Glutamatergic neuron (in vitro differentiated cells): ENCODE measurements around the gene MAPK1. TPM values are rescaled to one million over a fixed set of nuclear protein-coding genes. Genes with fewer than 3 reads are reported as not detected.
"Not testable (repeated sequence)": the region's sequence is repeated elsewhere in the genome, so short reads cannot be mapped to it uniquely, and the experiment has no call there.

ENCODE experiments used
- DNase-seq: peaks from one replicate; pipeline ENCODE4 v3.0.0; 2022
- H3K27ac Mint-ChIP-seq: one replicate; pipeline ENCODE4 v1.8.0; 2020; ENCODE audit warnings: mild to moderate bottlenecking, mixed read lengths, inconsistent platforms; ENCODE audit not compliant: unreplicated experiment
- H3K27me3 Mint-ChIP-seq: one replicate; pipeline ENCODE4 v1.8.0; 2020; ENCODE audit warnings: mild to moderate bottlenecking, moderate library complexity, mixed read lengths, inconsistent platforms; ENCODE audit not compliant: unreplicated experiment
- H3K36me3 Mint-ChIP-seq: one replicate; pipeline ENCODE4 v1.8.0; 2020; ENCODE audit warnings: mild to moderate bottlenecking, mixed read lengths, inconsistent platforms; ENCODE audit not compliant: unreplicated experiment
- H3K4me1 Mint-ChIP-seq: one replicate; pipeline ENCODE4 v1.8.0; 2020; ENCODE audit warnings: mild to moderate bottlenecking, low read depth, mixed read lengths, inconsistent platforms; ENCODE audit not compliant: unreplicated experiment
- H3K4me3 Mint-ChIP-seq: one replicate; pipeline ENCODE4 v1.8.0; 2020; ENCODE audit warnings: mild to moderate bottlenecking, mixed read lengths, inconsistent platforms; ENCODE audit not compliant: unreplicated experiment
- H3K9me3 Mint-ChIP-seq: one replicate; pipeline ENCODE4 v1.8.0; 2020; ENCODE audit warnings: mild to moderate bottlenecking, moderate library complexity, mixed read lengths, inconsistent platforms; ENCODE audit not compliant: unreplicated experiment
- total RNA-seq: library from RNA; stranded (reverse); fragmentation: NEBNext Ultra II Directional; extraction: Animal tissue kit (Norgen Biotek cat#: 25700); gene quantifications from one replicate; pipeline ENCODE4 v1.2.1, GENCODE V29; 2021; ENCODE audit not compliant: unreplicated experiment
- TF ChIP-seq, protein P1 (sequence below): fragments of 200-600 bp; sonication (generic); IDR thresholded peaks from one replicate; pipeline ENCODE4 v1.5.0; 2021; ENCODE audit not compliant: partially characterized antibody, unreplicated experiment

MAPK1 gene
- total RNA-seq, 1 donor from 2014 or later, result 148 TPM

DNA sequence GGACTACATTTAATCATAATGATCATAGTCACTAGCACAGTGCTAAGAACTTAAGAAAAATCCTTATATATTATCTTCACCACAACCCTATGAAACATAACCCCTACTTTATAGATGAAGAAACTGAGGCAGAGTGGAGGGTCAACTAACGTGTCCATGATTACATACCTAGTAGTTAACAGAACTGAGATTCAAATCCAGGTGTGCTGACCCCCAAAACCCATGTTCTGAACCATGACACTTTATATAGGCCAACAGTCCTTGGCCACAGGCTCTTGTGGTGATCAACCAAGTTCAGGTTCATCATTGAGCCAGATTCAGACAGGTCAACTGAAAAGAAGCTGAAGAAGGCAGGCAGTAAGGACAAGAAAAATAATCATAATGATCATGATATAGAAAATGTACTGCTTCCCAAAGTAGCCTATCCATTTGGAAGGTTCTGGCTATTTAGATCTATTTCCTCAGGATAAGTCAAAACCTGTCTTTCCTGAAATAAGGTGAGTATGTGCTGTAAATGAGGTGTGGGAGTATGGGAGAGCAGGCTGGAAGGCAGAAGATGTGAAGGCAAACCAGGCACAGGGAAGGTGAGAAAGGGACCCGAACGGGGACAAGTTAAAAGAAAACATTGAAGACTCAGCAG is 39.7 kb downstream of the MAPK1 start:
- H3K4me3 Mint-ChIP-seq, result no peak overlapping the region
- H3K27me3 Mint-ChIP-seq, result peaks cover 1% of the 10 kb centered on the region
- H3K27ac Mint-ChIP-seq, result no peak overlapping the region
- H3K9me3 Mint-ChIP-seq, result no peaks in the 10 kb centered on the region
- H3K4me1 Mint-ChIP-seq, result peaks cover 9% of the 10 kb centered on the region
- H3K36me3 Mint-ChIP-seq, result no peaks in the 10 kb centered on the region
- DNase-seq, result no peak
- TF ChIP-seq, protein P1, sequence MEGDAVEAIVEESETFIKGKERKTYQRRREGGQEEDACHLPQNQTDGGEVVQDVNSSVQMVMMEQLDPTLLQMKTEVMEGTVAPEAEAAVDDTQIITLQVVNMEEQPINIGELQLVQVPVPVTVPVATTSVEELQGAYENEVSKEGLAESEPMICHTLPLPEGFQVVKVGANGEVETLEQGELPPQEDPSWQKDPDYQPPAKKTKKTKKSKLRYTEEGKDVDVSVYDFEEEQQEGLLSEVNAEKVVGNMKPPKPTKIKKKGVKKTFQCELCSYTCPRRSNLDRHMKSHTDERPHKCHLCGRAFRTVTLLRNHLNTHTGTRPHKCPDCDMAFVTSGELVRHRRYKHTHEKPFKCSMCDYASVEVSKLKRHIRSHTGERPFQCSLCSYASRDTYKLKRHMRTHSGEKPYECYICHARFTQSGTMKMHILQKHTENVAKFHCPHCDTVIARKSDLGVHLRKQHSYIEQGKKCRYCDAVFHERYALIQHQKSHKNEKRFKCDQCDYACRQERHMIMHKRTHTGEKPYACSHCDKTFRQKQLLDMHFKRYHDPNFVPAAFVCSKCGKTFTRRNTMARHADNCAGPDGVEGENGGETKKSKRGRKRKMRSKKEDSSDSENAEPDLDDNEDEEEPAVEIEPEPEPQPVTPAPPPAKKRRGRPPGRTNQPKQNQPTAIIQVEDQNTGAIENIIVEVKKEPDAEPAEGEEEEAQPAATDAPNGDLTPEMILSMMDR, result no peak

DNA sequence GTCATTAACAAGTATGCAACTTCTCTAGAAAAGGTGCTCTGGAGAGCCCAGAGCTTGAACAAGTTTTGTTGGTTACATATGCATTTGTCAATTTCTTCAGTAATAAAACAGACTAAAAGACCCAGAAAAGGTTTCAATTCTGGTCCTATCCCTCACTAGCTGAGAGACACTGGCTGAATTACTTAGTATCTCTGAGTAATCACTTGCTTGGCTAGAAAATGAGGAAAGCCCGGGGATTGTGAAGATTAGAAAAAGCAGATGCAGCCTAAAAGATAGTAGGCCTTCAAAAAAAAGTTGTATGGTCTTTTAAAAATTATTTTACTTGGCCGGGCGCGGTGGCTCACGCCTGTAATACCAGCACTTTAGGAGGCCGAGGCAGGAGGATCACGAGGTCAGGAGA is 41.2 kb downstream of the MAPK1 start:
- Mint-ChIP-seq H3K27me3 (peaks cover 1% of the 10 kb centered on the region), H3K4me3 (no peak overlapping the region), H3K27ac (no peak overlapping the region), H3K36me3 (no peaks in the 10 kb centered on the region), H3K4me1 (peaks cover 4% of the 10 kb centered on the region), H3K9me3 (no peaks in the 10 kb centered on the region)
- DNase-seq, result no peak
- TF ChIP-seq, protein P1, result no peak

DNA sequence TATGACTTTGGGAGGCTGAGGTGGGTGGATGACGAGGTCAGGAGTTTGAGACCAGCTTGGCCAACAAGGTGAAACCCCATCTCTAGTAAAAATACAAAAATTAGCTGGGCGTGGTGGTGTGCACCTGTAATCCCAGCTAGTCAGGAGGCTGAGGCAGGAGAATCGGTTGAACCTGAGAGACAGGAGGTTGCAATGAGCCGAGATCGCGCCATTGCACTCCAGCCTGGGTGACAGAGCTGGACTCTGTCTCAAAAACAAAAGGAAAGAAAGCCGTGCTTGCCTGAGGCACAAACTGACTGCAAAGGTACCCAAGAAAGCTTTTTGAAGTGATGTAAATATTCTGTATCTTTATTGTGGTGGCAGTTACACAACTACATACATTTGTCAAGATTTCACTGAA is 42.5 kb downstream of the MAPK1 start:
- not testable (repeated sequence) for H3K4me1 Mint-ChIP-seq, H3K36me3 Mint-ChIP-seq, H3K4me3 Mint-ChIP-seq, H3K27me3 Mint-ChIP-seq, DNase-seq, H3K9me3 Mint-ChIP-seq, H3K27ac Mint-ChIP-seq

DNA sequence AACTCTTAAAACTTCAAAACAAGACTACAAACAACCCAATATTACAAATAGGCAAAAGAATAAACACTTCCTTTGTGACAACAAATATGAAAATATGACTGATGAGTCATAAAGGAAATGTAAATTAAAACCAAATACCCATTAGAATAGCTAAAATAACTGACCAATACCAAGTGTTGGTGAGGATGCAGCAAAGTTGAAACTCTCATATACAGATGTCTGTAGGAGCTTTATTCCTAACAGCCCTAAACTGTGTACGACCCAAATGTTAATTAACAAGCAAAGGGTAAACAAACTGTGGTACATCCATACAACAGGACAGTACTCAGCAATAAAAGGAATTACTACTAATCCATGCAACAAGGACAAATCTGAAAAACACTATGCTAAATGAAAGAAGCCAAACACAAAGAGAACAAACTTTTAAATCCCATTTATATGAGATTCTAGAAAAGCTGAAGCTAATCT is 43.0 kb downstream of the MAPK1 start:
- H3K4me3 Mint-ChIP-seq, result no peak overlapping the region

DNA sequence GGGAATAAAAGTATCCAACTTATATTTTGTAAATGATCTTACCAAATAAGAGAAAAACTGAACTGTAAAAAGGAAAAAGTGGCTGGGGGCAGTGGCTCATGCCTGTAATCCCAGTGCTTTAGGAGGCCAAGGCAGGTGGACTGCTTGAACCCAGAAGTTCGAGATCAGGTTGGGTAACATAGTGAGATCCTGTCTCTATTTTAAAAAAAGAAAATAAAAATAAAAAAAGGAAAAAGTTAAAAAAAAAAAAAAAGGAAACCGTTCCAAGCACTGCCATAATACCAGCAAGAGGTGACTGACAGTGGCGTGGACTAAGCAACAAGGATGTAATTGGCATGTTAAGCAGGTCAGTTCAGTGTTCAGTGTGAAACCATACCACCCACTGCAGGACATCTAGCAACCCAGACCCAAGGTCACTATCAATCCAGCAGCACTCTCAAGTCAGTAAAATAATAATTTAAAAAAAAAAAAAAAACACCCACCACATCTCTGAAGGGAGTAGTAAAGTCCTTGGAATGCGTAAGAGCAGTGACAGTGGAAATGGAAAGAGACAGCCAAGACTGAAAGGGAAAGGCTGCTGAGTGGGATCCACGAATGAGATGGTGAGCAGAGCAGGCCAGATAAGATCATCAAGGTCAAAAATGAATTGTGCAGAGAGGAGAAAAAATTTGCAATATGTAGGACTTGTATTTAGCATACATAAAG is 43.6 kb downstream of the MAPK1 start:
- Mint-ChIP-seq H3K9me3 (no peaks in the 10 kb centered on the region), H3K4me1 (peaks cover 9% of the 10 kb centered on the region), H3K4me3 (no peak overlapping the region), H3K27me3 (peaks cover 2% of the 10 kb centered on the region), H3K27ac (no peak overlapping the region), H3K36me3 (no peaks in the 10 kb centered on the region)
- TF ChIP-seq, protein P1, result no peak
- no peak for DNase-seq

More for the DNA sequence above, 43.0 kb downstream of the MAPK1 start:
- Mint-ChIP-seq H3K4me1 (peaks cover 4% of the 10 kb centered on the region), H3K36me3 (no peaks in the 10 kb centered on the region), H3K27ac (no peak overlapping the region), H3K9me3 (no peaks in the 10 kb centered on the region), H3K27me3 (peaks cover 1% of the 10 kb centered on the region)
- no peak for DNase-seq
- TF ChIP-seq, protein P1, result no peak
